Large intestine (tissue), 3 donors: ENCODE data around the gene CSF2. TPM values are rescaled to one million over a fixed set of nuclear protein-coding genes. Genes with fewer than 3 reads are reported as not detected.

Experiments used
- DNase-seq, 2 donors: peaks; one replicate each; pipeline versions ENCODE4 v3.0.0 to v3.0.0-alpha.2; 2013
- H3K27ac ChIP-seq: one replicate; pipeline ENCODE4 v1.5.1; 2013; ENCODE audit warnings: low read length
- H3K27me3 ChIP-seq: 2 replicates; pipeline ENCODE4 v1.6.1; 2013; ENCODE audit warnings: low read length; ENCODE audit not compliant: control insufficient read depth, insufficient read depth
- H3K36me3 ChIP-seq: 2 replicates; pipeline ENCODE4 v1.6.1; 2013; ENCODE audit warnings: low read length; ENCODE audit not compliant: control insufficient read depth, insufficient read depth
- H3K4me1 ChIP-seq: one replicate; pipeline ENCODE4 v1.6.1; 2013; ENCODE audit warnings: low read length; ENCODE audit not compliant: control insufficient read depth, insufficient read depth
- H3K4me3 ChIP-seq: one replicate; pipeline ENCODE4 v1.5.1; 2013; ENCODE audit warnings: low read length
- H3K9me3 ChIP-seq: one replicate; pipeline ENCODE4 v1.6.1; 2013; ENCODE audit warnings: mild to moderate bottlenecking, low read depth, low read length, moderate library complexity; ENCODE audit not compliant: control insufficient read depth
- WGBS: methylation state at CpG from one replicate; pipeline ENCODE4 v1.1.5; 2013; ENCODE audit warnings: low lambda C conversion rate; ENCODE audit not compliant: insufficient coverage; 5-methylcytosine and 5-hydroxymethylcytosine counted together
- polyA plus RNA-seq: library from polyadenylated mRNA; unstranded; fragments of 120-200 nt; gene quantifications from one replicate; pipeline ENCODE4 v1.2.1, GENCODE V29; 2013

Gene CSF2
- polyA plus RNA-seq, 1 donor = not detected

DNA sequence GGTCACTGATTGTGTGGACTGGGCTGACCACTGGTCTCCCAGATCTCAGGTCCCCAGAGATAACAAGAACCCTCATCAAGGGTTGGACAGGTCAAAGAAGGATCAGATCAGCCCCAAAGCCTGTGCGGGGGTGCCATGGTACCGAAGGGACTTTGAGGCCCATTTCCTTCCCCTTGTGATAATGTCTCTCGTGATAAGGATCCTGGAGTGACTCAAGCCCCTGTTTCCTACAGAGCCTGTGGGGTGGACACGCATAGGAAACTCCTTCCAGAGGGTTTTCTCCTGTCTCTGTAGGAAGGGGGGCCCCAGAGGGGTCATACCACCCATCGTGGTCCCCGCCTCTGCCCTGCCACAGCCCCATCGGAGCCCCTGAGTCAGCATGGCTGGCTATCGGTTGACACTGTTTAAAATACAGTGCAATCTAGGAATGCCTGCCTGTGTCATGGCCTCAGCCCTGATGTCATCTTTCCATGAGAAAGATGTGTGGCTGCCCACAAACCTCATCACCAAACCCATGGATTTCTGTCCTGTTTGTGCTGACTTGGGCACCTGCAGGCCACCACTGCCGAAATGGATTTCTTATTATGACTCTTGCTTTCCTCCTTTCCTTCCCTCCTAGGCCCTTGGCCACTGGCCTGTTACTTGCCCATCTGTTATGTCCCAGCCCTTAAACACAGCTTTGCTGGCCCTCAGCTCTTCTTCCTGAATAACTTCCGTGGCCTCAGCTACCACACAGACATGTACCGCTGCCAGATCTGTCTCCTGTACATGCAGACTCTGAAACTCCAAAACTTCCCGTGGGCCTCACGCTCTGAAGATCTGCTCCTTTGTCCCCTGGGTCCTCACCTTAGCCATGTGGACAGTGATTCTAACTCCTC lies 2.9 kb upstream of the CSF2 start:
- no peaks in the 10 kb centered on the region for H3K27me3 ChIP-seq
- H3K36me3 ChIP-seq = no peaks in the 10 kb centered on the region
- no peaks in the 10 kb centered on the region for H3K9me3 ChIP-seq
- DNase-seq = no peak
- H3K4me1 ChIP-seq = peaks cover under 1% of the 10 kb centered on the region
- WGBS = no CpG with 5 or more reads among the region's 13 CpGs
- H3K4me3 ChIP-seq = no peak overlapping the region
- no peak overlapping the region for H3K27ac ChIP-seq

- Histone ChIP-seq H3K27me3 (no peaks in the 10 kb centered on the region), H3K9me3 (no peaks in the 10 kb centered on the region), H3K36me3 (no peaks in the 10 kb centered on the region), H3K27ac (no peak overlapping the region), H3K4me1 (peaks cover 2% of the 10 kb centered on the region), H3K4me3 (no peak overlapping the region)
- no CpG with 5 or more reads among the region's 2 CpGs for WGBS
- DNase-seq = no peak
Observed at GRCh38 chr5:132071338-132071707, 2.3 kb upstream of the CSF2 start.

- no peak overlapping the region for H3K27ac ChIP-seq
- H3K9me3 ChIP-seq = no peaks in the 10 kb centered on the region
- H3K4me3 ChIP-seq = no peak overlapping the region
- H3K4me1 ChIP-seq = peaks cover 2% of the 10 kb centered on the region
- no peaks in the 10 kb centered on the region for H3K36me3 ChIP-seq
- WGBS = no CpG with 5 or more reads among the region's 4 CpGs
- DNase-seq = no peak
- no peaks in the 10 kb centered on the region for H3K27me3 ChIP-seq
Observed at GRCh38 chr5:132072070-132072469, 1.5 kb upstream of the CSF2 start.

GRCh38 chr5:132072528-132072927 lies 1.1 kb upstream of the CSF2 start:
- Histone ChIP-seq H3K4me1 (peaks cover 2% of the 10 kb centered on the region), H3K27me3 (no peaks in the 10 kb centered on the region), H3K4me3 (no peak overlapping the region), H3K27ac (no peak overlapping the region), H3K36me3 (no peaks in the 10 kb centered on the region), H3K9me3 (no peaks in the 10 kb centered on the region)
- no CpG with 5 or more reads among the region's 2 CpGs for WGBS
- DNase-seq = no peak

DNA sequence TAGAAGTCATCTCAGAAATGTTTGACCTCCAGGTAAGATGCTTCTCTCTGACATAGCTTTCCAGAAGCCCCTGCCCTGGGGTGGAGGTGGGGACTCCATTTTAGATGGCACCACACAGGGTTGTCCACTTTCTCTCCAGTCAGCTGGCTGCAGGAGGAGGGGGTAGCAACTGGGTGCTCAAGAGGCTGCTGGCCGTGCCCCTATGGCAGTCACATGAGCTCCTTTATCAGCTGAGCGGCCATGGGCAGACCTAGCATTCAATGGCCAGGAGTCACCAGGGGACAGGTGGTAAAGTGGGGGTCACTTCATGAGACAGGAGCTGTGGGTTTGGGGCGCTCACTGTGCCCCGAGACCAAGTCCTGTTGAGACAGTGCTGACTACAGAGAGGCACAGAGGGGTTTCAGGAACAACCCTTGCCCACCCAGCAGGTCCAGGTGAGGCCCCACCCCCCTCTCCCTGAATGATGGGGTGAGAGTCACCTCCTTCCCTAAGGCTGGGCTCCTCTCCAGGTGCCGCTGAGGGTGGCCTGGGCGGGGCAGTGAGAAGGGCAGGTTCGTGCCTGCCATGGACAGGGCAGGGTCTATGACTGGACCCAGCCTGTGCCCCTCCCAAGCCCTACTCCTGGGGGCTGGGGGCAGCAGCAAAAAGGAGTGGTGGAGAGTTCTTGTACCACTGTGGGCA lies 642 bp downstream of the CSF2 start:
- DNase-seq = no peak
- H3K36me3 ChIP-seq = no peaks in the 10 kb centered on the region
- H3K27ac ChIP-seq = no peak overlapping the region
- H3K27me3 ChIP-seq = no peaks in the 10 kb centered on the region
- H3K9me3 ChIP-seq = no peaks in the 10 kb centered on the region
- WGBS = no CpG with 5 or more reads among the region's 7 CpGs
- no peak overlapping the region for H3K4me3 ChIP-seq
- peaks cover 2% of the 10 kb centered on the region for H3K4me1 ChIP-seq

DNA sequence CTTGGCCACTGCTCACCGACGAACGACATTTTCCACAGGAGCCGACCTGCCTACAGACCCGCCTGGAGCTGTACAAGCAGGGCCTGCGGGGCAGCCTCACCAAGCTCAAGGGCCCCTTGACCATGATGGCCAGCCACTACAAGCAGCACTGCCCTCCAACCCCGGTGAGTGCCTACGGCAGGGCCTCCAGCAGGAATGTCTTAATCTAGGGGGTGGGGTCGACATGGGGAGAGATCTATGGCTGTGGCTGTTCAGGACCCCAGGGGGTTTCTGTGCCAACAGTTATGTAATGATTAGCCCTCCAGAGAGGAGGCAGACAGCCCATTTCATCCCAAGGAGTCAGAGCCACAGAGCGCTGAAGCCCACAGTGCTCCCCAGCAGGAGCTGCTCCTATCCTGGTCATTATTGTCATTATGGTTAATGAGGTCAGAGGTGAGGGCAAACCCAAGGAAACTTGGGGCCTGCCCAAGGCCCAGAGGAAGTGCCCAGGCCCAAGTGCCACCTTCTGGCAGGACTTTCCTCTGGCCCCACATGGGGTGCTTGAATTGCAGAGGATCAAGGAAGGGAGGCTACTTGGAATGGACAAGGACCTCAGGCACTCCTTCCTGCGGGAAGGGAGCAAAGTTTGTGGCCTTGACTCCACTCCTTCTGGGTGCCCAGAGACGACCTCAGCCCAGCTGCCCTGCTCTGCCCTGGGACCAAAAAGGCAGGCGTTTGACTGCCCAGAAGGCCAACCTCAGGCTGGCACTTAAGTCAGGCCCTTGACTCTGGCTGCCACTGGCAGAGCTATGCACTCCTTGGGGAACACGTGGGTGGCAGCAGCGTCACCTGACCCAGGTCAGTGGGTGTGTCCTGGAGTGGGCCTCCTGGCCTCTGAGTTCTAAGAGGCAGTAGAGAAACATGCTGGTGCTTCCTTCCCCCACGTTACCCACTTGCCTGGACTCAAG lies 1.5 kb downstream of the CSF2 start:
- Histone ChIP-seq H3K4me1 (peaks cover 2% of the 10 kb centered on the region), H3K9me3 (no peaks in the 10 kb centered on the region), H3K36me3 (no peaks in the 10 kb centered on the region), H3K27me3 (no peaks in the 10 kb centered on the region), H3K27ac (no peak overlapping the region), H3K4me3 (no peak overlapping the region)
- WGBS = 71% methylated on average over 1 of the region's 16 CpGs
- peak in 1 of 2 donors; percentile 18 for DNase-seq

DNA sequence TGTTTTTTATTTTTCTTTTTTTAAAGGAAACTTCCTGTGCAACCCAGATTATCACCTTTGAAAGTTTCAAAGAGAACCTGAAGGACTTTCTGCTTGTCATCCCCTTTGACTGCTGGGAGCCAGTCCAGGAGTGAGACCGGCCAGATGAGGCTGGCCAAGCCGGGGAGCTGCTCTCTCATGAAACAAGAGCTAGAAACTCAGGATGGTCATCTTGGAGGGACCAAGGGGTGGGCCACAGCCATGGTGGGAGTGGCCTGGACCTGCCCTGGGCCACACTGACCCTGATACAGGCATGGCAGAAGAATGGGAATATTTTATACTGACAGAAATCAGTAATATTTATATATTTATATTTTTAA lies 2.1 kb downstream of the CSF2 start:
- DNase-seq = no peak
- no peaks in the 10 kb centered on the region for H3K9me3 ChIP-seq
- H3K4me3 ChIP-seq = no peak overlapping the region
- no peaks in the 10 kb centered on the region for H3K27me3 ChIP-seq
- no peaks in the 10 kb centered on the region for H3K36me3 ChIP-seq
- no CpG with 5 or more reads among the region's 2 CpGs for WGBS
- no peak overlapping the region for H3K27ac ChIP-seq
- peaks cover 2% of the 10 kb centered on the region for H3K4me1 ChIP-seq

- Histone ChIP-seq H3K27me3 (no peaks in the 10 kb centered on the region), H3K4me3 (no peak overlapping the region), H3K36me3 (no peaks in the 10 kb centered on the region), H3K27ac (no peak overlapping the region), H3K9me3 (no peaks in the 10 kb centered on the region), H3K4me1 (peaks cover 2% of the 10 kb centered on the region)
- DNase-seq = no peak
- WGBS = 100% methylated on average over 3 of the region's 11 CpGs
Observed at GRCh38 chr5:132076202-132076830, 2.7 kb downstream of the CSF2 start.

DNA sequence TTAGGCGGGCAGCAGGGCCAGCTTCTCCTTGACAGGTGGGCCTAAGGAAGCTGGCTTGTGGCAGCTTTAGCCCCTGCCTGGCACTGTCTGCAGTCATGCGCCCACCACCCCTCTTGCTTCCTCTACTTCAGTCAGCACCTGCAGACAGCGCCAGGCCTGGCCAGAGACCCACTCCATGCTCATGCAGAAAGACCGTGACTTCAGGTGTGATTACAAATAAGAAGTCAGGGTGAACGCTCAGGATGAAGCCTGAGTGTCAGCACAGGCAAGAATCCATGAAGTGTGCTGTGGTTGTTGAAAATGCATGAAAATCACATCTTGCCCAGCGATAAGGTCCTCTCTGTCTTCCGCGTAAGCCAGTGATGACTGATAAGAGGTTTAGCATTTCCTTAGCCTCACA lies 3.4 kb downstream of the CSF2 start:
- Histone ChIP-seq H3K4me1 (peaks cover 2% of the 10 kb centered on the region), H3K36me3 (no peaks in the 10 kb centered on the region), H3K27ac (no peak overlapping the region), H3K9me3 (no peaks in the 10 kb centered on the region), H3K4me3 (no peak overlapping the region), H3K27me3 (no peaks in the 10 kb centered on the region)
- DNase-seq = no peak
- no CpG with 5 or more reads among the region's 8 CpGs for WGBS

- WGBS = no CpG with 5 or more reads among the region's 4 CpGs
- H3K36me3 ChIP-seq = no peaks in the 10 kb centered on the region
- H3K27me3 ChIP-seq = no peaks in the 10 kb centered on the region
- DNase-seq = no peak
- no peak overlapping the region for H3K27ac ChIP-seq
- H3K9me3 ChIP-seq = no peaks in the 10 kb centered on the region
- peaks cover 2% of the 10 kb centered on the region for H3K4me1 ChIP-seq
- H3K4me3 ChIP-seq = no peak overlapping the region
Observed at GRCh38 chr5:132079081-132079480, 5.5 kb downstream of the CSF2 start.
